ENCODE measurements around the gene SYMPK.

DNA sequence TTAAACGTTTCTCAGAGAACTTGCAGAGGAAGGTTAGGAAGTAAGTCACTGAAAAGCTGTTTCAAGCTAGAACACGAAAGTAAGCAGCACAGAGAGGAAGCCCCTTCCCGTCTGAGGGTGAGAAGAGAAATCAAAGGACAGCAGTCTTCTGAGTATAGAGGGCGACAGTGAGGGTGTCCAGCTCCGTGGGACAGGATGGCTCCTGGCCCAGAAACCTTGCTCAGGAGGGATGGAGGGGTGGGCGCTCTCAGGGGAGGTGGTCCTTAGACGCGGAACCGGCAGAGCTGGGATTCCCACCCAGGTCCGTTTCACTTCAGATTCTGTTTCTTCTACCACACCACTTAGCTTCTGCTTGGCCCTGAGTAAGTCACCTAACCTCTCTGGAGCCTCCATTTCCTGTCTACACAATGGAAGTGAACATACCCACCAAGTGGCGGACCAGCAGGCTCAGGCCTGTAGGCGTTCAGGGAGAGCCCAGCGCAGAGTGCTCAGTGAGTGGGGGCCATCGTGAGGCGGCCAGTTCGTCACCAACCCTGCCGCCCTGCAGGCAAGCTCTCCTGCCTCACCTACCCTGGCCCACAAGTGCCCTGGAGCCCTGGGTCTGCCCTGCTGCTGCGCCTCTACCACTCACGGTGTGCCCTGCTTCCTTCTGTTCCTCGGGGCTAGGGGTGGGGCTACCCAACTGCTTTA is 42.4 kb downstream of the SYMPK start:
- TF ChIP-seq, protein P1, sequence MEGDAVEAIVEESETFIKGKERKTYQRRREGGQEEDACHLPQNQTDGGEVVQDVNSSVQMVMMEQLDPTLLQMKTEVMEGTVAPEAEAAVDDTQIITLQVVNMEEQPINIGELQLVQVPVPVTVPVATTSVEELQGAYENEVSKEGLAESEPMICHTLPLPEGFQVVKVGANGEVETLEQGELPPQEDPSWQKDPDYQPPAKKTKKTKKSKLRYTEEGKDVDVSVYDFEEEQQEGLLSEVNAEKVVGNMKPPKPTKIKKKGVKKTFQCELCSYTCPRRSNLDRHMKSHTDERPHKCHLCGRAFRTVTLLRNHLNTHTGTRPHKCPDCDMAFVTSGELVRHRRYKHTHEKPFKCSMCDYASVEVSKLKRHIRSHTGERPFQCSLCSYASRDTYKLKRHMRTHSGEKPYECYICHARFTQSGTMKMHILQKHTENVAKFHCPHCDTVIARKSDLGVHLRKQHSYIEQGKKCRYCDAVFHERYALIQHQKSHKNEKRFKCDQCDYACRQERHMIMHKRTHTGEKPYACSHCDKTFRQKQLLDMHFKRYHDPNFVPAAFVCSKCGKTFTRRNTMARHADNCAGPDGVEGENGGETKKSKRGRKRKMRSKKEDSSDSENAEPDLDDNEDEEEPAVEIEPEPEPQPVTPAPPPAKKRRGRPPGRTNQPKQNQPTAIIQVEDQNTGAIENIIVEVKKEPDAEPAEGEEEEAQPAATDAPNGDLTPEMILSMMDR (IDR thresholded peaks at IDR 0.05): no peak
- TF ChIP-seq POLR2A (IDR thresholded peaks at IDR 0.05) (no peak), POLR2AphosphoS5 (IDR thresholded peaks at IDR 0.05) (no peak), EP300 (IDR thresholded peaks at IDR 0.05) (no peak)

Measured in gastroesophageal sphincter (tissue), 3 donors.